PC-3 (cell line): ENCODE results near the gene TTF2.

Source experiments
- CTCF ChIP-seq: fragments of 300-600 bp; sonication (generic); conservative IDR thresholded peaks from 2 replicates; pipeline ENCODE4 v1.5.1; 2017; ENCODE audit warnings: antibody characterized with exemption, low read depth, mild to moderate bottlenecking, low read length
- EZH2 ChIP-seq: fragments of 300-600 bp; sonication (generic); IDR thresholded peaks from one replicate; pipeline ENCODE4 v1.6.1; 2017; ENCODE audit warnings: antibody characterized with exemption, mild to moderate bottlenecking, low read length; ENCODE audit not compliant: unreplicated experiment

- TF ChIP-seq CTCF (no peak), EZH2 (no peak)
Measured at GRCh38 chr1:117044217-117044616, 15.9 kb upstream of the TTF2 start.
